Neural cell (in vitro differentiated cells): ENCODE data around the gene BTAF1. TPM values are rescaled to one million over a fixed set of nuclear protein-coding genes. Genes with fewer than 3 reads are reported as not detected.

Source experiments
- H2AFZ ChIP-seq: fragments of 200-600, 300-800 bp; sonication (generic), shearing (Covaris generic); 2 replicates; pipeline ENCODE4 v1.6.0; 2014; ENCODE audit warnings: low read depth, mild to moderate bottlenecking, antibody characterized with exemption, low read length, moderate library complexity
- H3F3A ChIP-seq: fragments of 200-600 bp; shearing (Covaris generic); 2 replicates; pipeline ENCODE4 v1.6.1; 2016; ENCODE audit warnings: mild to moderate bottlenecking, moderate library complexity, mixed read lengths, antibody characterized with exemption, low read length; ENCODE audit not compliant: insufficient read depth, poor library complexity, severe bottlenecking
- H3K27ac ChIP-seq: fragments of 200-600, 300-800 bp; sonication (generic), shearing (Covaris generic); 2 replicates; pipeline ENCODE4 v1.5.1; 2014; ENCODE audit warnings: mild to moderate bottlenecking, low read length, moderate library complexity
- H3K27me3 ChIP-seq: fragments of 300-800, 200-600 bp; sonication (generic), shearing (Covaris generic); 2 replicates; pipeline ENCODE4 v1.6.0; 2014; ENCODE audit warnings: mild to moderate bottlenecking, low read depth, low read length, moderate library complexity; ENCODE audit not compliant: insufficient read depth
- H3K36me3 ChIP-seq: fragments of 300-800, 200-600 bp; sonication (generic), shearing (Covaris generic); 2 replicates; pipeline ENCODE4 v1.5.1; 2014; ENCODE audit warnings: mild to moderate bottlenecking, antibody characterized with exemption, low read length, moderate library complexity; ENCODE audit not compliant: insufficient read depth
- H3K4me2 ChIP-seq: fragments of 300-800, 200-600 bp; sonication (generic), shearing (Covaris generic); 2 replicates; pipeline ENCODE4 v1.6.0; 2014; ENCODE audit warnings: mild to moderate bottlenecking, low read length
- H3K4me3 ChIP-seq: fragments of 300-800, 200-600 bp; sonication (generic), shearing (Covaris generic); 2 replicates; pipeline ENCODE4 v1.5.1; 2014; ENCODE audit warnings: mild to moderate bottlenecking, low read length, moderate library complexity
- H3K79me2 ChIP-seq: fragments of 200-600 bp; shearing (Covaris generic); replicated peaks from 2 replicates; pipeline ENCODE4 v1.6.0; 2014; ENCODE audit warnings: mild to moderate bottlenecking, low read length, moderate library complexity; ENCODE audit not compliant: insufficient read depth
- H3K9ac ChIP-seq: fragments of 300-800, 200-600 bp; sonication (generic), shearing (Covaris generic); 2 replicates; pipeline ENCODE4 v1.6.1; 2016; ENCODE audit warnings: mild to moderate bottlenecking, low read length, mixed read lengths
- H3K9me2 ChIP-seq: fragments of 200-600 bp; shearing (Covaris generic); 2 replicates; pipeline ENCODE4 v1.6.1; 2016; ENCODE audit warnings: mild to moderate bottlenecking, low read length, mixed read lengths; ENCODE audit not compliant: insufficient read depth
- H3K9me3 ChIP-seq: fragments of 200-600, 300-800 bp; sonication (generic), shearing (Covaris generic); 2 replicates; pipeline ENCODE4 v1.6.1; 2016; ENCODE audit warnings: mild to moderate bottlenecking, mixed run types, low read length, moderate library complexity, mixed read lengths
- H4K20me1 ChIP-seq: fragments of 200-600 bp; shearing (Covaris generic); 2 replicates; pipeline ENCODE4 v1.6.1; 2016; ENCODE audit warnings: mild to moderate bottlenecking, mixed run types; ENCODE audit not compliant: insufficient read depth
- CTCF ChIP-seq: fragments of 450-650 bp; IDR thresholded peaks from 2 replicates; pipeline ENCODE4 v1.5.1; 2014; ENCODE audit warnings: antibody characterized with exemption, mild to moderate bottlenecking, moderate library complexity; ENCODE audit not compliant: poor library complexity, severe bottlenecking
- EP300 ChIP-seq: fragments of 450-650 bp; conservative IDR thresholded peaks from 2 replicates; pipeline ENCODE4 v1.6.1; 2014; ENCODE audit warnings: antibody characterized with exemption, mild to moderate bottlenecking, moderate library complexity; ENCODE audit not compliant: poor library complexity, severe bottlenecking
- EZH2 ChIP-seq: fragments of 200-600, 300-800 bp; shearing (Covaris generic), sonication (generic); IDR thresholded peaks from 2 replicates; pipeline ENCODE4 v1.6.1; 2014; ENCODE audit warnings: antibody characterized with exemption, low read length, borderline replicate concordance, mild to moderate bottlenecking; ENCODE audit not compliant: insufficient read depth, poor library complexity, severe bottlenecking
- MXI1 ChIP-seq: fragments of 450-650 bp; conservative IDR thresholded peaks from 2 replicates; pipeline ENCODE4 v1.6.1; 2014; ENCODE audit warnings: antibody characterized with exemption, mild to moderate bottlenecking; ENCODE audit not compliant: poor library complexity, severe bottlenecking
- POLR2AphosphoS5 ChIP-seq: IDR thresholded peaks from 2 replicates; pipeline ENCODE4 v1.6.1; 2012
- RAD21 ChIP-seq: fragments of 450-650 bp; conservative IDR thresholded peaks from 2 replicates; pipeline ENCODE4 v1.6.1; 2014; ENCODE audit warnings: antibody characterized with exemption, mild to moderate bottlenecking, moderate library complexity
- SMC3 ChIP-seq: fragments of 450-650 bp; conservative IDR thresholded peaks from 2 replicates; pipeline ENCODE4 v1.6.1; 2014; ENCODE audit warnings: antibody characterized with exemption, mild to moderate bottlenecking, moderate library complexity; ENCODE audit not compliant: poor library complexity
- TAF1 ChIP-seq: IDR thresholded peaks from 2 replicates; pipeline ENCODE4 v1.6.1; 2012; ENCODE audit warnings: low read depth
- polyA plus RNA-seq: library from polyadenylated mRNA; depleted of rRNA; stranded (reverse); fragments of >200 nt; gene quantifications from 2 replicates; pipeline ENCODE4 v1.2.3, GENCODE V29; 2014
- TF ChIP-seq, protein P1 (sequence below): IDR thresholded peaks from 2 replicates; pipeline ENCODE4 v1.6.1; 2012; ENCODE audit warnings: borderline replicate concordance

Gene BTAF1
- polyA plus RNA-seq, 1 donor from 2014 or later = 69.4 TPM

- TF ChIP-seq POLR2AphosphoS5 (no peak), RAD21 (no peak), CTCF (no peak), MXI1 (no peak), SMC3 (no peak), EZH2 (no peak), EP300 (no peak), TAF1 (no peak)
- TF ChIP-seq, protein P1, sequence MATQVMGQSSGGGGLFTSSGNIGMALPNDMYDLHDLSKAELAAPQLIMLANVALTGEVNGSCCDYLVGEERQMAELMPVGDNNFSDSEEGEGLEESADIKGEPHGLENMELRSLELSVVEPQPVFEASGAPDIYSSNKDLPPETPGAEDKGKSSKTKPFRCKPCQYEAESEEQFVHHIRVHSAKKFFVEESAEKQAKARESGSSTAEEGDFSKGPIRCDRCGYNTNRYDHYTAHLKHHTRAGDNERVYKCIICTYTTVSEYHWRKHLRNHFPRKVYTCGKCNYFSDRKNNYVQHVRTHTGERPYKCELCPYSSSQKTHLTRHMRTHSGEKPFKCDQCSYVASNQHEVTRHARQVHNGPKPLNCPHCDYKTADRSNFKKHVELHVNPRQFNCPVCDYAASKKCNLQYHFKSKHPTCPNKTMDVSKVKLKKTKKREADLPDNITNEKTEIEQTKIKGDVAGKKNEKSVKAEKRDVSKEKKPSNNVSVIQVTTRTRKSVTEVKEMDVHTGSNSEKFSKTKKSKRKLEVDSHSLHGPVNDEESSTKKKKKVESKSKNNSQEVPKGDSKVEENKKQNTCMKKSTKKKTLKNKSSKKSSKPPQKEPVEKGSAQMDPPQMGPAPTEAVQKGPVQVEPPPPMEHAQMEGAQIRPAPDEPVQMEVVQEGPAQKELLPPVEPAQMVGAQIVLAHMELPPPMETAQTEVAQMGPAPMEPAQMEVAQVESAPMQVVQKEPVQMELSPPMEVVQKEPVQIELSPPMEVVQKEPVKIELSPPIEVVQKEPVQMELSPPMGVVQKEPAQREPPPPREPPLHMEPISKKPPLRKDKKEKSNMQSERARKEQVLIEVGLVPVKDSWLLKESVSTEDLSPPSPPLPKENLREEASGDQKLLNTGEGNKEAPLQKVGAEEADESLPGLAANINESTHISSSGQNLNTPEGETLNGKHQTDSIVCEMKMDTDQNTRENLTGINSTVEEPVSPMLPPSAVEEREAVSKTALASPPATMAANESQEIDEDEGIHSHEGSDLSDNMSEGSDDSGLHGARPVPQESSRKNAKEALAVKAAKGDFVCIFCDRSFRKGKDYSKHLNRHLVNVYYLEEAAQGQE = no peak
- Histone ChIP-seq H4K20me1 (no peaks in the 10 kb centered on the region), H3K9me2 (no peaks in the 10 kb centered on the region), H3K9ac (no peak overlapping the region), H3K36me3 (peaks cover 11% of the 10 kb centered on the region), H3K4me3 (no peak overlapping the region), H3K27ac (no peak overlapping the region), H3K9me3 (no peaks in the 10 kb centered on the region), H3F3A (no peaks in the 10 kb centered on the region), H3K4me2 (no peak overlapping the region), H2AFZ (no peak overlapping the region), H3K27me3 (no peaks in the 10 kb centered on the region), H3K79me2 (no peaks in the 10 kb centered on the region)
Measured at GRCh38 chr10:91978585-91978984, 55.0 kb downstream of the BTAF1 start.

GRCh38 chr10:91980319-91980718, 56.7 kb downstream of the BTAF1 start:
- Histone ChIP-seq H4K20me1 (no peaks in the 10 kb centered on the region), H3K36me3 (peaks cover 11% of the 10 kb centered on the region), H3K9me2 (no peaks in the 10 kb centered on the region), H3K9ac (no peak overlapping the region), H3K4me2 (no peak overlapping the region), H2AFZ (no peak overlapping the region), H3K9me3 (no peaks in the 10 kb centered on the region), H3K27ac (no peak overlapping the region), H3K4me3 (no peak overlapping the region), H3K79me2 (no peaks in the 10 kb centered on the region), H3F3A (no peaks in the 10 kb centered on the region), H3K27me3 (no peaks in the 10 kb centered on the region)
- TF ChIP-seq EP300 (no peak), RAD21 (no peak), MXI1 (no peak), TAF1 (no peak), SMC3 (no peak), EZH2 (no peak), CTCF (no peak), POLR2AphosphoS5 (no peak)
- TF ChIP-seq, protein P1 = no peak
